PC-9 (cell line): ENCODE data around the gene SMYD2.

Experiments
- CTCF ChIP-seq: fragments of 200-600 bp; sonication (generic); conservative IDR thresholded peaks from 2 replicates; pipeline ENCODE4 v1.6.1; 2017; ENCODE audit warnings: mixed run types, antibody characterized with exemption, mild to moderate bottlenecking, moderate library complexity
- EZH2 ChIP-seq: fragments of 200-600 bp; sonication (generic); IDR thresholded peaks from 2 replicates; pipeline ENCODE4 v1.8.0; 2017; ENCODE audit warnings: antibody characterized with exemption, low read depth

- TF ChIP-seq CTCF (no peak), EZH2 (no peak)
Measured at GRCh38 chr1:214351551-214352277, 70.8 kb downstream of the SMYD2 start.
